Measurements from ENCODE around the gene AP5Z1.

GRCh38 chr7:4809666-4810065 lies 34.2 kb downstream of the AP5Z1 start:
- no peak for TF ChIP-seq EZH2 (IDR thresholded peaks at IDR 0.05; ENCODE audit: insufficient read depth, poor library complexity, severe bottlenecking)
- TF ChIP-seq EZH2phosphoT487 (IDR thresholded peaks at IDR 0.05; ENCODE audit: insufficient read depth, low read depth) = no peak

Measured in GM23248 (cell line).